Breast epithelium (tissue), 4 donors: Measurements from ENCODE around the gene CCM2L. TPM values are rescaled to one million over a fixed set of nuclear protein-coding genes. Genes with fewer than 3 reads are reported as not detected.

Experiments used
- DNase-seq, 2 donors: peaks; one replicate each; pipeline ENCODE4 v3.0.0-alpha.2; 2019; ENCODE audit warnings: low spot score in 2 of 2
- H3K27ac ChIP-seq, 2 donors: fragments of 200-600 bp; sonication (generic) in 1 of 2; one replicate each; pipeline ENCODE4 v1.5.1; 2016 to 2019; ENCODE audit warnings: mild to moderate bottlenecking in 1 of 2
- H3K27me3 ChIP-seq, 2 donors: fragments of 200-600 bp; sonication (generic) in 1 of 2; one replicate each; pipeline versions ENCODE4 v1.5.1 to v1.6.0; 2017 to 2019; ENCODE audit warnings: control low read depth in 1 of 2, mild to moderate bottlenecking in 1 of 2
- H3K36me3 ChIP-seq: fragments of 200-600 bp; one replicate; pipeline ENCODE4 v1.5.1; 2019
- H3K4me1 ChIP-seq, 2 donors: fragments of 200-600 bp; sonication (generic); one replicate each; pipeline ENCODE4 v1.5.1; 2016 to 2019; ENCODE audit warnings: control low read depth in 1 of 2
- H3K4me3 ChIP-seq, 3 donors: fragments of 200-600 bp; sonication (generic); 1 replicate in 2 of 3; 2 replicates in 1 of 3; pipeline ENCODE4 v1.5.1; 2016 to 2019; ENCODE audit warnings: mild to moderate bottlenecking in 3 of 3, moderate library complexity in 2 of 3
- H3K9me3 ChIP-seq, 2 donors: fragments of 200-600 bp; sonication (generic) in 1 of 2; one replicate each; pipeline ENCODE4 v1.5.1; 2016 to 2019; ENCODE audit warnings: control low read depth in 1 of 2
- POLR2A ChIP-seq: fragments of 450-650 bp; IDR thresholded peaks from one replicate; pipeline ENCODE4 v1.6.1; 2016; ENCODE audit warnings: antibody characterized with exemption, mild to moderate bottlenecking, moderate library complexity
- POLR2AphosphoS5 ChIP-seq, 3 donors: sonication (generic); formaldehyde crosslinking; IDR thresholded peaks; one replicate each; pipeline ENCODE4 v1.6.1; 2017; ENCODE audit warnings: antibody characterized with exemption in 3 of 3
- intact Hi-C: fragments of 100-400 bp; cut with DNase I; formaldehyde crosslinking; loops from one replicate; pipeline ENCODE4 v1.15.1; 2023; ENCODE audit warnings: low total_unique reads
- total RNA-seq, 3 donors: library from RNA; depleted of rRNA; stranded (reverse); fragments of >200 nt; gene quantifications; one replicate each; pipeline ENCODE4 v1.1.0, GENCODE V29; 2016
- TF ChIP-seq, protein P1 (sequence below), 3 donors: fragments of 450-650 bp; IDR thresholded peaks; one replicate each; pipeline ENCODE4 v1.5.1; 2016 to 2017; ENCODE audit warnings: antibody characterized with exemption in 3 of 3, mild to moderate bottlenecking in 3 of 3, moderate library complexity in 3 of 3

Gene CCM2L
- total RNA-seq, 3 donors from 2014 or later, result 2.8 to 9.2 (median 4.6) TPM

DNA sequence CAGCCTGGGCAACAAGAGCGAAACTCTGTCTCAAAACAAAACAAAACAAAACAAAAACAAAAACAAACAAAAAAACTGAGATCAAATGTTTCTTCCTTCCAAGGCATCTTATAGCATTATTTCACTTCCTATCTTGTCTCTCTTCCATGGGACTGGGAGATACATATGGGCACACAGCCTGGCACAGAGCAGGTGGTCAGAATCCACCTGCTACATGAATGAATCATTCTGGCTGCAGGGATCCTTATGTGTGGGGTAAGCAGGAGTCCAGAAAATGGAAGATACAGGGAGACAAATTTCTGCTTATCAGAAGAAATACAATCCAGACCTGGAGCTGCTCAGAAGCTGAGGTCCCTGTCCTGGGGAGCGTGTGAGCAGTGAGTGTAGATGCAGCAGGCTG, 18.2 kb upstream of the CCM2L start:
- intact Hi-C loops, result no loop called here
- Histone ChIP-seq H3K27ac (no peak overlapping the region), H3K9me3 (no peaks in the 10 kb centered on the region), H3K4me1 (no peaks in the 10 kb centered on the region), H3K27me3 (peaks cover 0 to 40% of the 10 kb centered on the region in 2 donors), H3K4me3 (no peak overlapping the region), H3K36me3 (no peaks in the 10 kb centered on the region)
- TF ChIP-seq POLR2AphosphoS5 (IDR thresholded peaks at IDR 0.05) (no peak), POLR2A (no peak)
- TF ChIP-seq, protein P1, sequence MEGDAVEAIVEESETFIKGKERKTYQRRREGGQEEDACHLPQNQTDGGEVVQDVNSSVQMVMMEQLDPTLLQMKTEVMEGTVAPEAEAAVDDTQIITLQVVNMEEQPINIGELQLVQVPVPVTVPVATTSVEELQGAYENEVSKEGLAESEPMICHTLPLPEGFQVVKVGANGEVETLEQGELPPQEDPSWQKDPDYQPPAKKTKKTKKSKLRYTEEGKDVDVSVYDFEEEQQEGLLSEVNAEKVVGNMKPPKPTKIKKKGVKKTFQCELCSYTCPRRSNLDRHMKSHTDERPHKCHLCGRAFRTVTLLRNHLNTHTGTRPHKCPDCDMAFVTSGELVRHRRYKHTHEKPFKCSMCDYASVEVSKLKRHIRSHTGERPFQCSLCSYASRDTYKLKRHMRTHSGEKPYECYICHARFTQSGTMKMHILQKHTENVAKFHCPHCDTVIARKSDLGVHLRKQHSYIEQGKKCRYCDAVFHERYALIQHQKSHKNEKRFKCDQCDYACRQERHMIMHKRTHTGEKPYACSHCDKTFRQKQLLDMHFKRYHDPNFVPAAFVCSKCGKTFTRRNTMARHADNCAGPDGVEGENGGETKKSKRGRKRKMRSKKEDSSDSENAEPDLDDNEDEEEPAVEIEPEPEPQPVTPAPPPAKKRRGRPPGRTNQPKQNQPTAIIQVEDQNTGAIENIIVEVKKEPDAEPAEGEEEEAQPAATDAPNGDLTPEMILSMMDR (IDR thresholded peaks at IDR 0.05), result no peak
- no peak for DNase-seq

GRCh38 chr20:31996996-31997395, 13.2 kb upstream of the CCM2L start:
- H3K4me3 ChIP-seq, result no peak overlapping the region
- no peaks in the 10 kb centered on the region for H3K4me1 ChIP-seq
- TF ChIP-seq POLR2AphosphoS5 (IDR thresholded peaks at IDR 0.05) (no peak), POLR2A (no peak)
- TF ChIP-seq, protein P1 (IDR thresholded peaks at IDR 0.05), result no peak
- intact Hi-C loops, result no loop called here
- no peaks in the 10 kb centered on the region for H3K9me3 ChIP-seq
- no peaks in the 10 kb centered on the region for H3K36me3 ChIP-seq
- DNase-seq, result no peak
- H3K27ac ChIP-seq, result no peak overlapping the region
- H3K27me3 ChIP-seq, result peaks cover 0 to 46% of the 10 kb centered on the region in 2 donors

DNA sequence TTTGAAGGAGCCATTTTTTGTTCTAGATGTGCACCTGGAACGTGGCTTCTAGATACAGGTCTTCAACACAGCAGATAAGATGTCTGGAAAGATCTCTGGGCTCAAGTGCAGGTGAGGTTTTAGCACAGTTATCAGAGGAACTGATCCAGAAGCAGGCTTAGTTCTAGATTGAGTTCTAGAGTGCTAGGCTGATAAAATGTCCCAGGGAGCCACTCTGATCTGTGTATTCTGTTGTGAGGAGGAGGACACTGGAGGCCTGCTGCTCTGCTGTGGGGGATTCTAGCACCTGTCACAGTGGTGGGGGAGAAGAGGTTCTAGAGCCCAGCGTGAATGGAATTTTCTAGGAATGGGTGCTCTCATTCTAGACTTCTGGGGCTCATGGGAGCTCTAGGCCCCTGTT, 12.0 kb upstream of the CCM2L start:
- no peaks in the 10 kb centered on the region for H3K4me1 ChIP-seq
- H3K27ac ChIP-seq, result no peak overlapping the region
- no peaks in the 10 kb centered on the region for H3K9me3 ChIP-seq
- intact Hi-C loops, result no loop called here
- TF ChIP-seq, protein P1 (IDR thresholded peaks at IDR 0.05), result no peak
- no peak for TF ChIP-seq POLR2AphosphoS5 (IDR thresholded peaks at IDR 0.05)
- no peak for TF ChIP-seq POLR2A
- no peak overlapping the region for H3K4me3 ChIP-seq
- peaks cover 0 to 44% of the 10 kb centered on the region in 2 donors for H3K27me3 ChIP-seq
- DNase-seq, result no peak
- H3K36me3 ChIP-seq, result no peaks in the 10 kb centered on the region

- intact Hi-C loops, result no loop called here
- Histone ChIP-seq H3K4me3 (no peak overlapping the region), H3K36me3 (no peaks in the 10 kb centered on the region), H3K27me3 (peaks cover 0 to 9% of the 10 kb centered on the region in 2 donors), H3K9me3 (no peaks in the 10 kb centered on the region), H3K4me1 (no peaks in the 10 kb centered on the region), H3K27ac (no peak overlapping the region)
- DNase-seq, result no peak
- TF ChIP-seq POLR2AphosphoS5 (IDR thresholded peaks at IDR 0.05), result no peak
- TF ChIP-seq, protein P1 (IDR thresholded peaks at IDR 0.05), result no peak
- TF ChIP-seq POLR2A, result no peak
These were observed 6.9 kb upstream of the CCM2L start for GRCh38 chr20:32003325-32003724.

DNA sequence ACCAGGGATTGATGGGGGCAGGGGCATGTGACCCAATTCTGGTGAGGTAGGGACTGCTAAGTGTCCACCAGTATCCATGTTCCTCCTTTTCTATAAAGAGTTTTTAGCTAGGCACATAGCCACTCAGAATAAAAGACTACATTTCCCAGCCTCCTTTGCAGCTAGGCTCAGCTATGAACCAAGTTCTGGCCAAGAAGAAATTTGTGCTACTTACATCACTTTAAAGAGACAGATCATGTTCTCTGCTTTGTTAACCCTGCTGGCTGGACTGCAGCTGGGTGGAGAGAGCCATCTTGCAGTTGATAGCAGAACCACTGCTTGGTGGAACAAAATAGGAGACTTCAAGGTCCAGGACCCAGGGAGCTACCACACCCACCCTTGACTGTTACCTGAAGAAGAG, 5.3 kb upstream of the CCM2L start:
- intact Hi-C loops, result no loop called here
- Histone ChIP-seq H3K9me3 (no peaks in the 10 kb centered on the region), H3K4me3 (no peak overlapping the region), H3K4me1 (no peaks in the 10 kb centered on the region), H3K27me3 (peaks cover 0 to 9% of the 10 kb centered on the region in 2 donors), H3K36me3 (no peaks in the 10 kb centered on the region), H3K27ac (no peak overlapping the region)
- TF ChIP-seq POLR2AphosphoS5 (IDR thresholded peaks at IDR 0.05) (no peak), POLR2A (no peak)
- TF ChIP-seq, protein P1 (IDR thresholded peaks at IDR 0.05), result no peak
- no peak for DNase-seq
